HG02642 (cell line): Measurements from ENCODE around the gene NEURL4.
"Not testable (repeated sequence)": the region's sequence is repeated elsewhere in the genome, so short reads cannot be mapped to it uniquely, and the experiment has no call there.

Experiments used
- ATAC-seq: cut with Tn5 transposase; IDR thresholded peaks from one replicate; pipeline ENCODE4 v1.9.1; 2021; ENCODE audit warnings: mild to moderate bottlenecking; ENCODE audit not compliant: unreplicated experiment, poor library complexity

The NEURL4 gene

DNA sequence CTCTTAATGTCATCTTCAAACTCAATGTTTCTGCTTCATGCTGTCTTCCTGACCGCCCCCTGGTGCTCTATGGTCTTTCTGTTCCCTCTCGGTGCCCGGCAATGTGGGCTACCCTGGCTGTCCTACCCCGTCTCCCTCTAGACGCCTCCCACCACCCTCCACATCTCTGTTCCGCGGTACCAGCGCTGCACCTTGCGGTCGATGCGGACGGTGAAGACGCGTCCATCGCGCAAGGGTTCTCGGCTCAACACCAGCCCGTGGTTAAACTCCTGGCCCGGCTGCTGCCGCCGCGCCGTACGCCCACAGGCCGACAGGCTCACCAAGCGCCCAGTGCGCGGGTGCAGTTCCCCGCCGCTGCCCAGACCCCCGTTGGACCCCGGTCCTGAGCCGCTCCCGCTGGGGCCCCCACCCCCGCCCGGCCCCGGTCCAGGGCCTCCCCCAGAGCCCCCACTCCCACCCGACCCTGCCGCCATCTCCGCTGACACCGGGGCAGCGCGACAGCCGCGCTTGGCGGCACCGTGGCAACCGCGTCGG lies at the start of gene NEURL4:
Gene NEURL4, minus strand, starts transcription at position 496 of the 534 bp plus-strand sequence. Its CDS starts 23 bp downstream, at position 473.
- ATAC-seq, result peak; percentile 4

DNA sequence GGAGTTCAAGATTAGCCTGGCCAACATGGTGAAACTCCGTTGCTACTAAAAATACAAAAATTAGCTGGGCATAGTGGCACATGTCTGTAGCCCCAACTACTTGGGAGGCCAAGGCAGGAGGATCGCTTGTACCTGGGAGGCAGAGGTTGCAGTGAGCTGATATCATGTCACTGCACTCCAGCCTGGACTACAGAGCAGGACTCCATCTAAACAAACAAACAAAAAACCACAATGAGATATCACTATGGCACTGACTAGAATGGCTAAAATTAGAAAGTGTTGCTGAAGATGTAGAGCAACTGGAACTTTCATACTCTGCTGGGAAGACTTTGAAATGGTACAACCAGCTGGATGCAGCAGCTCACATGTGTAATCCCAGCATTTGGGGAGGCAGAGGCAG lies 45.2 kb upstream of the NEURL4 start:
- ATAC-seq, result no peak

DNA sequence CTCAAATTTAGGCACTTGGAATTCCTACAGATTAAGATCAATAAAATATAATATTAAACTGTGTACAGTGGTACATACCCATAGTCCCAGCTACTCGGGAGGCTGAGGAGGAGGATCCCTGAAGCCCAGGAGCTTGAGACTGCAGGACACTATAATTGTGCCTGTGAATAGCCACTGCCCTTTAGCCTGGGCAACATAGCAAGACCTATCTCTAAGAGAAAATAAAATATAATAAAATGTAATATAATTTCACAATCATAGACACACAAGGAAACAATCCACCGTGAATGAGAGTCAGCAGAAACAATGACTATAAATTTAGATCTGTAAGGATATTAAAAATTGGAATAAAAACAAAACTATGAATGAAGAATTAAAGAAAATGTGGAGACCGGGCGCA lies 41.7 kb upstream of the NEURL4 start:
- ATAC-seq, result no peak

DNA sequence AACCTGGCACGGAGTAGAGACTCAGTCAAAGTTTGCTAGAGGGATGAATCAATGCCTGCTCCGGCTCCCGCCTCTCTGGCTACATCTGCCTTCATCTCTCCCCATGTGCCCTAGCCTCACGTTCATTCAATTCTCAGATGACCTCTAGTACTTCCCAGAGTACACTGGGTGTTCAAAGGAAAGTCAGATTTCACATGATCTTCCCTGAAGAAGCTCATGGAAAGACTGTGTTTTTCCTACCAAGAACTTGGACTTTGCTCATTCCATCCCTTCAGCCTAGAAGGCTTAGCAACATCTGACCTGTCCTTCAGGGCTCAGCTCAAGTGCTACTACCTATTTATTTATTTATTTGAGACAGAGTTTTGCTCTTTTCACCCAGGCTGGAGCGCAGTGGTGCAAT lies 40.7 kb upstream of the NEURL4 start:
- ATAC-seq, result no peak

DNA sequence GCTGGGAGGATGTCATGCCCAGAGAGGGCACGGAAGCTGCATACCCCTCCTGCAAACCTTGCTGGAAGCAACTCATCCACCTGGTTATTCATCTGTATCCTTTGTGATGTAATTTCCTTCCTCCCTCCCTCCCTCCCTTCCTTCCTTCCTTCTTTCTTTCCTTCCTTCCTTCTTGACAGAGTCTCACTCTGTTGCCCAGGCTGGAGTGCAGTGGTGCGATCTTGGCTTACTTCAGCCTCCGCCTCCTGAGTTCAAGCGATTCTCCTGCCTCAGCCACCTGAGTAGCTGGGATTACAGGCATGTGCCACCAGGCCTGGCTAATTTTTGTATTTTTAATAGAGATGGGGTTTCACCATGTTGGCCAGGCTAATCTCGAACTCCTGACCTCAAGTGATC lies 39.5 kb upstream of the NEURL4 start:
- ATAC-seq, result not testable (repeated sequence)

DNA sequence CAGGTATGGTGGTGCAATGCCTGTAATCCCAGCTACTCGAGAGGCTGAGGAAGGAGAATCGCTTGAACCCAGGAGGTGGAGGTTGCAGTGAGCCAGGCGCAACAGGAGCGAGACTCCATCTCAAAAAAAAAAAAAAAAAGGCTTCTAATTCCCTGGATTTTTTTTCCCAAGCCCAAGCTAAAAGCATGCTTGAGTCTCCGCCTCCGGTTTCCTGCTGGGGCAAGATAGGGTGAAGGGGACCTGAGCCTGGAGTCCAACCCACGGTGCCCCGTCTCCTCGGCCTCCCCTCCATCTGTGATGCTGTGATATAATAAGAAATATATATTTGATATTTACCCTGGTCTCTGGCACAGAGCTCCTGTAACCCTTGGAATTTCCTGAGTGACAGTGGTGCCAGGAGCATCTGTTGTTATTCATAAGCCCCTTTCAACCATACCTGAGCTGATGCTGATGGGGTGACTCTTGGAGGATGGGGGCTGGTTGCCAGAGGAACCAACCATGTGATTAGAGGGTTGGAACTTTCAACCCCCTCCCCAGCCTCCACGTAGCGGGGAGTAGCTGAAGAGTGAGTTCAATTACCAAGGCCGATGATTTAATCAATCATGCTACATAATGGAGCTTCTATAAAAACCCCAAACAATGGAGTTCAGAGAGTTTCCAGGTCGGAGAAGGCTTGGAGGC lies 38.9 kb upstream of the NEURL4 start:
- ATAC-seq, result no peak

GRCh38 chr17:7367083-7367482 lies 37.9 kb upstream of the NEURL4 start:
- no peak for ATAC-seq

GRCh38 chr17:7365963-7366362 lies 36.8 kb upstream of the NEURL4 start:
- ATAC-seq, result not testable (repeated sequence)

- ATAC-seq, result no peak
Observed at GRCh38 chr17:7363311-7363710, 34.2 kb upstream of the NEURL4 start.

DNA sequence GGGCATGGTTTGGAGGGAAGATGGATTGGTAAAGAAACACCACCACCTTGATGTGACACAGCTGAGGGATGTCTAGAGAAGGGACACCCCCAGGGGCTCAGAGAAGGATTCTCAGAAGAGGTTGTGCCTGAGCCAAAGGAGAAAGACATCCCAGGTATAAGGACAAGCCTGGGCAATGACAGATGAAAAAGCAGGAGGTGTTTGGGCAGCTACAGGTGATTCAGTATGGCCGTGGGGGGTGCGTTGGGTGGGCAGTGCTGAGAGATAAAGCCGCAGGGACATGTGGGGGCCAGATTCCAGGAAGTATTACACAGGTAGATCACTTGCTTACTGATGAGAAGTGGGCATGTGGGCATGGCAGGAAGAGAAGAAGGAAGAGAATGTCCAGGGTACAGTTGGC lies 32.8 kb upstream of the NEURL4 start:
- no peak for ATAC-seq

GRCh38 chr17:7357381-7357780 lies 28.2 kb upstream of the NEURL4 start:
- ATAC-seq, result no peak

DNA sequence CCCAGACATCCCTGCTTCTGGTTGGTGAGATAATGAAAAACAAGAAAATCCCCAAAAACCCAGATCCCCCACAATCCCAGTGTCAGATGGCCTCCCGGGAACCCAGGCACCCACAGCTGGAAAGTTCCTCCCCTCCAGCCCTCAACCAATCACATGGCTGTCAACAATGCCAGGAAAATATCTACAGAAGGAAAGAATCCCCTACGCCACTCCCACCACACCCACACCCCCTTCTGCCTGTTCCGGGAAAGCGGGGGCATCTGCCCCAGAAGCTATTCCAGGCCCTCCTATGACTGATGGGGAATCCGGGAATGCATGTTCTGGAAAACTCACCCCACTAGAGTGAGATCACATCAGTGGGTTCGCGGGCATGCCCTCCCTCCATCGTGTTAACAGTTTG lies 27.6 kb upstream of the NEURL4 start:
- ATAC-seq, result no peak

DNA sequence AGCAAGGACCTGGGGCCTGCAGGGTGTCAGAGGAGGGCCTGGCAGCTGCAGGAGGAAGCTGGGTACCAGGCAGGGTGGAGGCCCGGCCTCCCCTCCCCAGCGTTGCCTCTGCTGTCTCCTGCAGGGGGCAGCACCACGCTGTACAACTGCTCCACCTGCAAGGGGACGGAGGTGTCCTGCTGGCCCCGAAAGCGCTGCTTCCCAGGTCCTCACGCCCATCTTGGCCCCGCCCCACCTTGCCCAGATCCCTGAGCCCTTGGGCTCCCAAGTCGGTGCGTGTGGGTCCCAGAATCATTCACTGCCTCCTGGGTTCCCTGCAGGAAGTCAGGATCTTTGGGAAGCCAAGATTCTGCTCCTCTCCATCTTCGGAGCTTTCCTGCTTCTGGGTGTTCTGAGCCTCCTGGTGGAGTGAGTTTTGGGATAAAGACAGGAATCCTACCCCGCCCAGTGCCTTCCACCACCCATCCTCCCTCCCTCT lies 27.0 kb upstream of the NEURL4 start:
- peak; percentile 30 for ATAC-seq

GRCh38 chr17:7355573-7355972 lies 26.4 kb upstream of the NEURL4 start:
- ATAC-seq, result no peak

GRCh38 chr17:7355053-7355452 lies 25.9 kb upstream of the NEURL4 start, which contains the start of gene TMEM95:
Gene TMEM95, plus strand, starts transcription at chr17:7355156. Its CDS starts 49 bp downstream, at chr17:7355205.
- ATAC-seq, result no peak

DNA sequence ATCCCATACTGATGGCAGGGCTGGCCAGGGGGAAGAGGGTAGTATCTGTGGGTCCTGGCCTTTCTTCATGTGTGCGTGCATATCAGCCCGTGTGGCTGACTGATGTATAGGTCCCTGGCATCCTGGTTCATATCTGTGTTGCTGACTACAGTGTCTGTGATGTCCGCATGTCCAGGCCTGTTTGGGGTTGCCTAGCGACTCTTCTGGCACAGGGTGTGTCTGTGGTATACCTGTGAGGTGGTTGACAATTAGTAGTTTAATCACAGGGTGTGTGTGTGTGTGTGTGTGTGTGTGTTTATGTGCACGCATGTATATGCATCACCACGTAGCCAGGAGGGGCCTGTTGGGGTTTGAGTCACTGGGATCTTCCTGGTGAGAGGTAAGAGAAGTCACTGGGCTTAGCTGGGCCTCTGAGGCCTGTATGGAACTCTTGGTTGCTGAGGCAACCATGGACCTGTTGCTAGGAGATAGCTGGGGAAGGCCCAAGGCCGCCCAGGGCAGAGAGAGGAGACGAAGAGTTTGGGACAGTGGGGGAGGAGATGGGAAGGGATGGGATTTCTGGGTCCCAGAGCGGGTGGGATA lies 25.2 kb upstream of the NEURL4 start:
- no peak for ATAC-seq

DNA sequence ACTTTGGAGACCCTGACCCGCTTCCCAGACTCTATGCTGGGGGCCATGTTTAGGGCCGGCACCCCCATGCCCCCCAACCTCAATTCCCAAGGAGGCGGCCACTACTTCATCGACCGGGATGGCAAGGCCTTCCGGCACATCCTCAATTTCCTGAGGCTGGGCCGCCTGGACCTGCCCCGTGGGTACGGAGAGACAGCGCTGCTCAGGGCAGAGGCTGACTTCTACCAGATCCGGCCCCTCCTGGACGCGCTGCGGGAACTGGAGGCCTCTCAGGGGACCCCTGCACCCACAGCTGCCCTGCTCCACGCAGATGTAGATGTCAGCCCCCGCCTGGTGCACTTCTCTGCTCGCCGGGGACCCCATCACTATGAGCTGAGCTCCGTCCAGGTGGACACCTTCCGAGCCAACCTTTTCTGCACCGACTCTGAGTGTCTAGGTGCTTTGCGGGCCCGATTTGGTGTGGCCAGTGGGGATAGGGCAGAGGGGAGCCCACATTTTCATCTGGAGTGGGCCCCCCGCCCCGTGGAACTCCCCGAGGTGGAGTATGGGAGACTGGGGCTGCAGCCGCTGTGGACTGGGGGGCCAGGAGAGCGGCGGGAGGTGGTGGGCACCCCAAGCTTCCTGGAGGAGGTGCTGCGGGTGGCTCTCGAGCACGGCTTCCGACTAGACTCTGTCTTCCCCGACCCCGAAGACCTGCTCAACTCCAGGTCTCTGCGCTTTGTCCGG lies 23.9 kb upstream of the NEURL4 start:
- no peak for ATAC-seq

DNA sequence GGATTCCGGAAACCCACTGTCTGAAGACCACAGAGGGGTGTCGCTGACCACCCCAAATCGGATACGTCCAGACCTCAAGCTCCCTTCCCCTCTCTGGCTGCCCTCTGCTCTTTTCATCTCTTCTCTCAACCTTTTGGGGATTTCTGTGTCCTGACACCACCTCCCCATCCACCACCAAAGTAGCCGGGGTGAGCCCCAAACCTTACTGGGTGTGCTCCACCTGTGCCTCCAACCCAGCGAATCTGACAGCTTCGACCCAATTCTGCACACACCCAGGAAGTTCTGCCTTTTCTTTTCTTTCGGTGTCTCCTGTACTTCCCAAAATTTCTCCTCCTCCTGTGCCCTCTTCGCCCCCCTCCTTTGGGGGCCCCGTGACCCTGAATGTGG lies 23.4 kb upstream of the NEURL4 start:
- ATAC-seq, result no peak

- ATAC-seq, result peak; percentile 67
Observed at GRCh38 chr17:7351665-7352502, 22.7 kb upstream of the NEURL4 start, which contains the start of gene KCTD11. Gene KCTD11, plus strand, starts transcription at chr17:7352162.
